K562 (cell line): Measurements from ENCODE around the gene SETD1B. TPM values are rescaled to one million over a fixed set of nuclear protein-coding genes. Genes with fewer than 3 reads are reported as not detected.
A peak's percentile ranks its signal among the peaks of the same experiment; 100 is the strongest.

Source experiments
- BHLHE40 ChIP-seq: IDR thresholded peaks from 2 replicates; pipeline ENCODE4 v1.6.1; 2011; ENCODE audit warnings: low read length, improper control_type of control experiment
- ETV1 ChIP-seq: fragments of 450-650 bp; conservative IDR thresholded peaks from 2 replicates; pipeline ENCODE4 v1.6.1; 2016; ENCODE audit warnings: missing genetic modification characterization, control low read depth, low read depth, missing compliant biosample characterization
- HDAC2 ChIP-seq: fragments of 450-650 bp; IDR thresholded peaks from 2 replicates; pipeline ENCODE4 v1.6.1; 2016; ENCODE audit warnings: mild to moderate bottlenecking
- KLF10 ChIP-seq: fragments of 250-450 bp; sonication (Bioruptor Pico); IDR thresholded peaks from 2 replicates; pipeline ENCODE4 v1.6.1; 2021; ENCODE audit warnings: matching md5 sums
- MAFF ChIP-seq: IDR thresholded peaks from 2 replicates; pipeline ENCODE4 v1.6.1; 2012; ENCODE audit warnings: low read length, improper control_type of control experiment
- SETDB1 ChIP-seq: IDR thresholded peaks from one replicate; pipeline ENCODE4 v1.6.1; 2012; ENCODE audit warnings: low read length, control low read depth, inconsistent platforms
- SMARCA5 ChIP-seq: fragments of 450-650 bp; IDR thresholded peaks from 2 replicates; pipeline ENCODE4 v1.6.1; 2016
- TEAD4 ChIP-seq, 2 experiments: sonication (generic) in 1 of 2; formaldehyde crosslinking in 1 of 2; IDR thresholded peaks; 2 replicates each; pipeline versions ENCODE4 v1.6.1 to v1.8.0; 2012 to 2022; ENCODE audit warnings: borderline replicate concordance in 1 of 2, inconsistent platforms in 1 of 2, low read length in 1 of 2, mild to moderate bottlenecking in 1 of 2, missing genetic modification reagents in 1 of 2
- ZC3H4 ChIP-seq: sonication (generic); formaldehyde crosslinking; IDR thresholded peaks from 2 replicates; pipeline ENCODE4 v1.9.0; 2021; ENCODE audit warnings: missing genetic modification reagents, borderline replicate concordance
- polyA plus RNA-seq, 8 experiments: library from polyadenylated mRNA; depleted of rRNA in 4 of 8; stranded (reverse) in 5 of 8; unstranded in 3 of 8; fragments of >200 nt; fragmentation: Nextera tagmentation in 2 of 8; fragmentation: Illumina TruSeq in 1 of 8; extraction: Ambion mirVana in 2 of 8; extraction: Trizol in 1 of 8; gene quantifications; 2 replicates each; pipeline versions ENCODE4 v1.2.1 to v1.2.3, GENCODE V29; 2011 to 2014; ENCODE audit warnings: inconsistent platforms in 1 of 8, missing spikeins in 1 of 8
- total RNA-seq, 7 experiments: library from RNA; depleted of rRNA in 6 of 7; stranded (reverse); fragments of >200 nt in 6 of 7; fragmentation: Illumina TruSeq in 2 of 7; extraction: Trizol in 2 of 7; gene quantifications; 2 replicates each; pipeline versions ENCODE4 v1.2.1 to v1.2.3, GENCODE V29; 2011 to 2021; ENCODE audit warnings: low replicate concordance in 1 of 7
- TF ChIP-seq, protein P1 (sequence below): sonication (generic); formaldehyde crosslinking; IDR thresholded peaks from 2 replicates; pipeline ENCODE4 v1.8.0; 2022; ENCODE audit warnings: mild to moderate bottlenecking, missing genetic modification reagents
- TF ChIP-seq, protein P2 (sequence below), 3 experiments: fragments of 200-800 bp in 1 of 3; fragments of 250-450 bp in 1 of 3; fragments of 450-650 bp in 1 of 3; sonication (Bioruptor Pico) in 1 of 3; sonication (Bioruptor generic) in 1 of 3; formaldehyde crosslinking in 1 of 3; IDR thresholded peaks; 2 replicates each; pipeline versions ENCODE4 v1.6.1 to v1.8.0; 2016 to 2022; ENCODE audit warnings: mild to moderate bottlenecking in 2 of 3, missing genetic modification characterization in 2 of 3, missing compliant biosample characterization in 1 of 3, moderate library complexity in 1 of 3
- TF ChIP-seq, protein P3 (sequence below): fragments of 450-650 bp; IDR thresholded peaks from 2 replicates; pipeline ENCODE4 v1.6.1; 2016; ENCODE audit warnings: missing biosample characterization, missing genetic modification characterization
- TF ChIP-seq, protein P4 (sequence below): fragments of 450-650 bp; IDR thresholded peaks from 2 replicates; pipeline ENCODE4 v1.6.1; 2016; ENCODE audit warnings: low read depth, mild to moderate bottlenecking, moderate library complexity
- TF ChIP-seq, protein P5 (sequence below): IDR thresholded peaks from 2 replicates; pipeline ENCODE4 v1.6.1; 2016; ENCODE audit warnings: missing genetic modification characterization, missing compliant biosample characterization

The SETD1B gene
- total and polyA plus RNA-seq, 9 of the 15 experiments (the other 6 are each of a cell fraction or from before 2014, with no cell fraction given): 0.48 to 26.6 (median 2.3) TPM

DNA sequence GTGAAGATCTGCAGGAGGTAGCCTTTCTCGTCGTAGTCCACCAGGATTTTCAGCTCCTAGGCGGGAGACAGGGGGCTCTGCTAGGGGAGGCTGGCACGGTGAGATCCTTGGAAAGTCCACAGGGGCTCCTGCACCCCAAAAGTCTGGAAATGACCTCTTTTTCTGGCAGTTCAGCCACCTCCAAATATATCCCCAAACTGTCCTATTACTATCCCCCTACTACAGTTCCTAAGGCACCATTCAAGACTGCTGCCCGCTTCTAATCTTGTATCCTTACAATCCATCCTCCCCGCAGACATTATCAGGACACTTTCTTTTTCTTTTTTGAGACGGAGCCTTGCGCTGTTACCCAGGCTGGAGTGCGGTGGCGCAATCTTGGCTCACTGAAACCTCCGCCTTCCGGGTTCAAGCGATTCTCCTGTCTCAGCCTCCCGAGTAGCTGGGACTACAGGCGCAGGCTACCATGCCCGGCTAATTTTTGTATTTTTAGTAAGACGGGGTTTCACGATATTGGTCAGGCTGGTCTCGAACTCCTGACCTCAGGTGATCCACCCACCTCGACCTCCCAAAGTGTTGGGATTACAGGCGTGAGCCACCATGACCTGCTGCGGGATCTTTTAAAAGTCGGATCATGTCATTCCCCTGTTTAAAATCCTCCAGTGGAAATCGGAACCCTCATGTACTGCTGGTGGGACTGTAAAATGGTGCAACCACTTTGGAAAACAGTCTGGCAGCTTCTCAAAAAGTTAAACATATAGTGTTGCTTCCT is 36.4 kb downstream of the SETD1B start (continued):
- TF ChIP-seq ZC3H4 (CRISPR knock-in tag): no peak
- 0 out of 2 replicates have a peak, but pooled peaks have one; percentile 5 for TF ChIP-seq HDAC2
- TF ChIP-seq, protein P1, sequence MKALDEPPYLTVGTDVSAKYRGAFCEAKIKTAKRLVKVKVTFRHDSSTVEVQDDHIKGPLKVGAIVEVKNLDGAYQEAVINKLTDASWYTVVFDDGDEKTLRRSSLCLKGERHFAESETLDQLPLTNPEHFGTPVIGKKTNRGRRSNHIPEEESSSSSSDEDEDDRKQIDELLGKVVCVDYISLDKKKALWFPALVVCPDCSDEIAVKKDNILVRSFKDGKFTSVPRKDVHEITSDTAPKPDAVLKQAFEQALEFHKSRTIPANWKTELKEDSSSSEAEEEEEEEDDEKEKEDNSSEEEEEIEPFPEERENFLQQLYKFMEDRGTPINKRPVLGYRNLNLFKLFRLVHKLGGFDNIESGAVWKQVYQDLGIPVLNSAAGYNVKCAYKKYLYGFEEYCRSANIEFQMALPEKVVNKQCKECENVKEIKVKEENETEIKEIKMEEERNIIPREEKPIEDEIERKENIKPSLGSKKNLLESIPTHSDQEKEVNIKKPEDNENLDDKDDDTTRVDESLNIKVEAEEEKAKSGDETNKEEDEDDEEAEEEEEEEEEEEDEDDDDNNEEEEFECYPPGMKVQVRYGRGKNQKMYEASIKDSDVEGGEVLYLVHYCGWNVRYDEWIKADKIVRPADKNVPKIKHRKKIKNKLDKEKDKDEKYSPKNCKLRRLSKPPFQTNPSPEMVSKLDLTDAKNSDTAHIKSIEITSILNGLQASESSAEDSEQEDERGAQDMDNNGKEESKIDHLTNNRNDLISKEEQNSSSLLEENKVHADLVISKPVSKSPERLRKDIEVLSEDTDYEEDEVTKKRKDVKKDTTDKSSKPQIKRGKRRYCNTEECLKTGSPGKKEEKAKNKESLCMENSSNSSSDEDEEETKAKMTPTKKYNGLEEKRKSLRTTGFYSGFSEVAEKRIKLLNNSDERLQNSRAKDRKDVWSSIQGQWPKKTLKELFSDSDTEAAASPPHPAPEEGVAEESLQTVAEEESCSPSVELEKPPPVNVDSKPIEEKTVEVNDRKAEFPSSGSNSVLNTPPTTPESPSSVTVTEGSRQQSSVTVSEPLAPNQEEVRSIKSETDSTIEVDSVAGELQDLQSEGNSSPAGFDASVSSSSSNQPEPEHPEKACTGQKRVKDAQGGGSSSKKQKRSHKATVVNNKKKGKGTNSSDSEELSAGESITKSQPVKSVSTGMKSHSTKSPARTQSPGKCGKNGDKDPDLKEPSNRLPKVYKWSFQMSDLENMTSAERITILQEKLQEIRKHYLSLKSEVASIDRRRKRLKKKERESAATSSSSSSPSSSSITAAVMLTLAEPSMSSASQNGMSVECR (CRISPR knock-in tag): no peak
- no peak for TF ChIP-seq TEAD4 (IDR thresholded peaks at IDR 0.05; ENCODE audit: low read length)
- TF ChIP-seq TEAD4 (CRISPR knock-in tag; IDR thresholded peaks at IDR 0.05; ENCODE audit: borderline replicate concordance): no peak; the same call in 1 of the 2 replicates
- TF ChIP-seq, protein P2, sequence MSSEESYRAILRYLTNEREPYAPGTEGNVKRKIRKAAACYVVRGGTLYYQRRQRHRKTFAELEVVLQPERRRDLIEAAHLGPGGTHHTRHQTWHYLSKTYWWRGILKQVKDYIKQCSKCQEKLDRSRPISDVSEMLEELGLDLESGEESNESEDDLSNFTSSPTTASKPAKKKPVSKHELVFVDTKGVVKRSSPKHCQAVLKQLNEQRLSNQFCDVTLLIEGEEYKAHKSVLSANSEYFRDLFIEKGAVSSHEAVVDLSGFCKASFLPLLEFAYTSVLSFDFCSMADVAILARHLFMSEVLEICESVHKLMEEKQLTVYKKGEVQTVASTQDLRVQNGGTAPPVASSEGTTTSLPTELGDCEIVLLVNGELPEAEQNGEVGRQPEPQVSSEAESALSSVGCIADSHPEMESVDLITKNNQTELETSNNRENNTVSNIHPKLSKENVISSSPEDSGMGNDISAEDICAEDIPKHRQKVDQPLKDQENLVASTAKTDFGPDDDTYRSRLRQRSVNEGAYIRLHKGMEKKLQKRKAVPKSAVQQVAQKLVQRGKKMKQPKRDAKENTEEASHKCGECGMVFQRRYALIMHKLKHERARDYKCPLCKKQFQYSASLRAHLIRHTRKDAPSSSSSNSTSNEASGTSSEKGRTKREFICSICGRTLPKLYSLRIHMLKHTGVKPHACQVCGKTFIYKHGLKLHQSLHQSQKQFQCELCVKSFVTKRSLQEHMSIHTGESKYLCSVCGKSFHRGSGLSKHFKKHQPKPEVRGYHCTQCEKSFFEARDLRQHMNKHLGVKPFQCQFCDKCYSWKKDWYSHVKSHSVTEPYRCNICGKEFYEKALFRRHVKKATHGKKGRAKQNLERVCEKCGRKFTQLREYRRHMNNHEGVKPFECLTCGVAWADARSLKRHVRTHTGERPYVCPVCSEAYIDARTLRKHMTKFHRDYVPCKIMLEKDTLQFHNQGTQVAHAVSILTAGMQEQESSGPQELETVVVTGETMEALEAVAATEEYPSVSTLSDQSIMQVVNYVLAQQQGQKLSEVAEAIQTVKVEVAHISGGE (CRISPR knock-in tag; IDR thresholded peaks at IDR 0.05): peak in 1 of 3 experiments; percentile 53; a peak in 1 of 6 replicates
- TF ChIP-seq KLF10: no peak
- TF ChIP-seq SETDB1: no peak
- TF ChIP-seq ETV1 (tag): 0 out of 2 replicates have a peak, but pooled peaks have one; percentile 18
- TF ChIP-seq SMARCA5: 0 out of 2 replicates have a peak, but pooled peaks have one; percentile 13
- TF ChIP-seq, protein P3, sequence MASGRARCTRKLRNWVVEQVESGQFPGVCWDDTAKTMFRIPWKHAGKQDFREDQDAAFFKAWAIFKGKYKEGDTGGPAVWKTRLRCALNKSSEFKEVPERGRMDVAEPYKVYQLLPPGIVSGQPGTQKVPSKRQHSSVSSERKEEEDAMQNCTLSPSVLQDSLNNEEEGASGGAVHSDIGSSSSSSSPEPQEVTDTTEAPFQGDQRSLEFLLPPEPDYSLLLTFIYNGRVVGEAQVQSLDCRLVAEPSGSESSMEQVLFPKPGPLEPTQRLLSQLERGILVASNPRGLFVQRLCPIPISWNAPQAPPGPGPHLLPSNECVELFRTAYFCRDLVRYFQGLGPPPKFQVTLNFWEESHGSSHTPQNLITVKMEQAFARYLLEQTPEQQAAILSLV: peak; percentile 58; the same call in 1 of the 2 replicates
- TF ChIP-seq, protein P4, sequence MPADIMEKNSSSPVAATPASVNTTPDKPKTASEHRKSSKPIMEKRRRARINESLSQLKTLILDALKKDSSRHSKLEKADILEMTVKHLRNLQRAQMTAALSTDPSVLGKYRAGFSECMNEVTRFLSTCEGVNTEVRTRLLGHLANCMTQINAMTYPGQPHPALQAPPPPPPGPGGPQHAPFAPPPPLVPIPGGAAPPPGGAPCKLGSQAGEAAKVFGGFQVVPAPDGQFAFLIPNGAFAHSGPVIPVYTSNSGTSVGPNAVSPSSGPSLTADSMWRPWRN: no peak
- TF ChIP-seq, protein P5, sequence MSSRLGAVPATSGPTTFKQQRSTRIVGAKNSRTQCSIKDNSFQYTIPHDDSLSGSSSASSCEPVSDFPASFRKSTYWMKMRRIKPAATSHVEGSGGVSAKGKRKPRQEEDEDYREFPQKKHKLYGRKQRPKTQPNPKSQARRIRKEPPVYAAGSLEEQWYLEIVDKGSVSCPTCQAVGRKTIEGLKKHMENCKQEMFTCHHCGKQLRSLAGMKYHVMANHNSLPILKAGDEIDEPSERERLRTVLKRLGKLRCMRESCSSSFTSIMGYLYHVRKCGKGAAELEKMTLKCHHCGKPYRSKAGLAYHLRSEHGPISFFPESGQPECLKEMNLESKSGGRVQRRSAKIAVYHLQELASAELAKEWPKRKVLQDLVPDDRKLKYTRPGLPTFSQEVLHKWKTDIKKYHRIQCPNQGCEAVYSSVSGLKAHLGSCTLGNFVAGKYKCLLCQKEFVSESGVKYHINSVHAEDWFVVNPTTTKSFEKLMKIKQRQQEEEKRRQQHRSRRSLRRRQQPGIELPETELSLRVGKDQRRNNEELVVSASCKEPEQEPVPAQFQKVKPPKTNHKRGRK (tag): no peak
- TF ChIP-seq BHLHE40: no peak
- no peak for TF ChIP-seq MAFF
